Measurements from ENCODE around the gene NXPE4.

Gene NXPE4

DNA sequence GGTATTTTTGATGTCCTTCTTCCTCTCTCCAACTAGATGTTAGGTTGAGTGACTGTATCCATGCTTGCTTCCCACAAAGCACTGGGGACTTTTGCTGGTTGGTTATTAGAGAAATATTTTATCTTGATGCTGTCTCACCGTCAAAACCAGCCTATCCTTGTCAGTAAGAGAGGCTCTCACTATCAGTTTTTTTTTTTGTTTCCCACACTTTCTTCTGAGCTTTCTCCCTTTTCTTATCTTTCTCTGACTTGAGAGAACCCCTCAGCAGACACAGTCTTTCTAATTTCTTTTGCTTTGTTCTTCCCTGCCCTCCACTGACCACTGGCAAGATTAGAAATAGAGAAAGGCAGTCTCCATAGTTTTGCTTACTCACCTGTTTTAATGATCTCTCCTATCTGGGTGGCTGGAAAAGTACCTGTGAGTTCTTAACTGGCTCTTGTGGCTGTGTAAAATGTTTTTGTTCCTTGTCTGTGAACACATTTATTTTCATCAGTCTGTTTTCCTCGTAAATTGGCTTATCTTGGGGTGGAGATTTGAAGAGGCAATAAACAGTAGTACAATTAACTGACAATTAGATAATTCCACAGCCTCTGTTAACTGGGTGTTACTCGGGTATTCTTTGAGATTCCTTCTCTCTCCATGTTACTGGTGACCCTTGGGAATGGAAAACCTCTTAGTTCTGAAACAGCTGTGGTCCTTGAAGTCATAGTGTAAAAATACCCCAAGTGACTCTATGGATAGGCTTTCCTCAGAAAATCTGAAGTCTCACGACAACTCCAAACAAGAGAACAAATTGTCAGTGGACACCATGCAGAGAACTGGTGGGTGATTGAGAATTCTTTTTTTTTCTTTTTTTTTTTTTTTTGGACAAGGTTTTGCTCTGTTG lies 35.9 kb downstream of the NXPE4 start, which contains the start of gene NXPE1:
TSS of gene NXPE1 (minus strand) at position 457 of the 886 bp plus-strand sequence. CDS start 8,680 bp downstream, outside the sequence.
- DNase-seq (ENCODE audit: low read depth, low spot score): no peak

DNA sequence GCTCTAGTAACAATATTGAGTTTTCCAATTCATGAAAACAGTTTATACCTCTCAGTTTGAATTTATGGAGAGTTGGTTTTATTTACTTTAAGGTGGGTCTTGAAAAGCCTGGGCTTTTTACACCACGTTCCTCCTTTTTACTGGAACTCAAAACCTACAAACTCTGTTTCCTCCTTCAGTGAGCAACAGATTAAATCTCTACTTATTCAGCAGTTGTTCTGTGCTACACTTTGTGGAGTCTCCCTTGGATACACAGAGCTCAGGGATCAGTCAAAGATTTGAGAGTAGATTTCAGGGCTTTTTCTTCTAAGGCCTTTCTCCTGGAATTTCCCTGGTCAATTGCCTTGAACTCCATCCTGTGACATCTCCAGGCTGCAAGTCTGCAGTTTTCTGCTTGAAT lies 39.5 kb downstream of the NXPE4 start:
- DNase-seq (ENCODE audit: low read depth, low spot score): no peak

DNA sequence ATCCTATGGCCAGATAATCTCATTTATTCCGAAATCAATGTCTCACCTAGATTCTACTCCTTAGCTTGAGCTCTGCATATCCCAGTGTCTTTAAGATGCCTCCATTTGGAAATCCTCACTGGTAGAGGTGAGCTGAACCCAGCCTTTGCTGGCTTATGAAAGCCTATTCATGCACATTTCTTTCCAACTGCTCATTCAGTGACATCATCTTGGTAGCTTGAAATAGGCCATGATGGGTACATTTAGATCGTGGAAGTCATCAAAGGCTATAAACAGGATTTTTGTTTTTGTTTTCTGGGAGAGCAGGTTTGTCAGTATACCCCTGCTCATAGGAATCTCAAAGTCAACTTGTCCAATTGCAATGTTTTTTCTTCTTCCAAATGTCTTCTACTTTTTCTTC lies 41.9 kb downstream of the NXPE4 start:
- no peak for DNase-seq (ENCODE audit: low read depth, low spot score)

DNA sequence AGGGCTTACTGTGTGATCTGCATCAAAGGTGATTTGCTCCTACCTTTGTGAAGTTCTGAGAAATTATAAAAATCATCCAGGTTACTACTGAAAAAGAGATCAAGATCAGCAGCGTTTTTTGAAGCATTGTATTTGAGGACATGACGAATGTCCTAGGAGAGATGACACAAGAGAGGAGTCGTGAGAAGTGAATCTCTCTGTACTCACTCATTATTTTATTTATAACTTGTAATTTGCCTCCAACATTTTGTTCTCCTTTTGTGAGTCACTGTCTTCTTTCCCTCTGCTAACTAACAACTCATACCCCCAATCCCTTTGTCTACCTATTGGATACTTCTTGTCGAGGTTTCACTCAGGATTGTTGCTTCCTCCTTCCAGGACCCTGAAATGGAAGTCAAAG lies 44.5 kb downstream of the NXPE4 start:
- no peak for DNase-seq (ENCODE audit: low read depth, low spot score)

DNA sequence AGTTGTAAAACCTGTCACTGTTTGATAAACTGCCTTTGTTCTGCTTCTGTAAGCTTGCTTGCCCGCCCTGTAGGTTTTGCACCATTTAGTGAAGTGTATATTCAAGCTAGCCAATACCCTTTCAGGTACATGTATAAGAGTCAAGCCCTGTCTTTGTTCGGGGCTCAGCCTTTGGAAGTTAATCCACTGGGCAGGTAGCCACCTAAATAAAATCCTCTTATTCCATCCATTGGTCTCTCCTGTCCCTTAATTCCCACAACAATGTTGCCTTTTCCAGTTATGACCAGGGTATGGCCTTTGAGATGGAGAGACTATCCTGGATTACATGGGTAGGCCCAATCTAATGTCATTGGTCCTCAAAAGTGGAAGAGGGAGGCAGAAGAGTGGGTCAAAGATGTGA lies 69.9 kb downstream of the NXPE4 start:
- no peak for DNase-seq (ENCODE audit: low read depth, low spot score)

DNA sequence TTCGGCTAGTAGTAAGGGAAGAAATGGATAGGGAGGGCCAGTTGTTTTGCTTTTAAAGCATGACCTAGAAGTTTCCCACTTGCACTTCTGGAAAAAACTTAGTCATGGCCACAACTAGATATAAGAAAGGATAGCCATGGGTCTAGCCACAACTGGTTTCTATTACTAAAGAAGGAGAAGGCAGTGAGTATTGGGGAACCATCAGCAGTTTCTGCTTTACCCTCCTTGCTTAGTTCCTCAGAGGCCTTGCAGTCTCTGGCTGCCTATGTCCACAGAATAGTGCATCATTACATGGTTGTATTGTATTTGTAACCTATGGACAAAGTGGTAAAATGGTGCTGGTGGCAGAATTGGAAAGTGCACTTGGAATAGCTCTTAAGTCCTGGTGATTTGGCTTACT lies 71.5 kb downstream of the NXPE4 start:
- no peak for DNase-seq (ENCODE audit: low read depth, low spot score)

DNA sequence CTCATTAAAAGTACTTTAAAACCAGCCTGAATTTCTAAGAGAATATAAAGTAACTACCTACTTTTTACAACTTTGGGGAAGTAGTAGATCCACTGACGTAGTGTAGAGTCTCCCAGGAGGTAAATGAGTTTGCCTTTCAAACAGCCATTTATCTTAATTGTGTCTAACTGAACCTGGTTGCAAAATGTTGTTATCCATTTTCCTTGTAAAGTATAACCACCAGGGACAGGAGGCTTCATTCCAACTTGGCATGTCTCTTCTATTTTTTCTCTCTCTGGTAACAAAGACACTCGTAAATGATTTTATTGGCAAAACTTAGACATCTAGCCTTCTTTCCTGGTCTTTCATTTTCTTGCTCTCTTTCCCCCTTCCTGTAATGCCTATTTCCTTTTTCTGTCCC lies 72.8 kb downstream of the NXPE4 start:
- no peak for DNase-seq (ENCODE audit: low read depth, low spot score)

Measured in smooth muscle cell of the brain vasculature (primary cell).